ENCODE measurements around the gene NAAA.
A peak's percentile ranks its signal among the peaks of the same experiment; 100 is the strongest.
"Not testable (repeated sequence)": the region's sequence is repeated elsewhere in the genome, so short reads cannot be mapped to it uniquely, and the experiment has no call there.

The NAAA gene

DNA sequence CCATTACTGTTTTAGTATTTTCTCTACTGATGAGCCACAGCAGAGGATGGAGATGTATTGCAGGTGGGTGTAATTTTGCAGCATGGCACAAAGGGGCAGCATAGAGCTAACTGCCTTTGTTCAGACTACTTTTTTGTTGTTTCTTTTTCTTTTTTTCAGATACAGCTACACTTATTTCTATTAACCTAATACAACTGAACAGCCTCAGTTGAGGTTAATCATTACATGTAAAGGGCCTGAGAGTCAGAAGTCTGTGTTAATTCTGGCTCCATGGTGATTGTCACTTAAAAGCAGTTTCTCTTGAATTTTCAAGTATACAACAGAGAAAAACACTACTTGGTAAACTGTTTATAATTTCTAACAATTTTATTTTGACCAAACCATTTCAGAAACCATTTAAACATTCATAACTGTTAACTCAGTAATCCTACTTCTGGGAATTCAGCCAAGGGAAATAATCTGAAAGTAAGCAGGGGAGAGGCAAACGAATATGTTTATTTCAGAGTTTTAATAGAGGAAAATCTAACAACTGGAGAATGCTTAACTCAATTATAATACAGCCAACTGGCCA, 24.6 kb downstream of the NAAA start:
- DNase-seq, result peak; percentile 55 to 58

GRCh38 chr4:75912968-75913367, 27.8 kb downstream of the NAAA start:
- no peak for DNase-seq

DNA sequence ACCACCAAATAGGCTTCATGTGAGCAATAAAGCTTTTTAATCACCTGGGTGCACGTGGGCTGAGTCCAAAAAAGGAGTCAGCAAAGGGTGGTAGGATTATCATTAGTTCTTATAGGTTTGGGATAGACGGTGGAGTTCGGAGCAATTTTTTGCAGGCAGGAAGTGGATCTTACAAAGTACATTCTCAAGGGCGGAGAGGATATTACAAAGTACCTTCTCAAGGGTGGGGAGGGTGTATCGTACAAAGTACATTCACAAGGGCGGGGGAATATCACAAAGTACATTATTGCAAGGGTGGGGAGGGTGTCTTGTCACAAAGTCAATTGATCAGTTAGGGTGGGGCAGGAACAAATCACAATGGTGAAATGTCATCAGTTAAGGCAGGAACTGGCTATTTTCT, 30.0 kb downstream of the NAAA start:
- DNase-seq, result not testable (repeated sequence)

DNA sequence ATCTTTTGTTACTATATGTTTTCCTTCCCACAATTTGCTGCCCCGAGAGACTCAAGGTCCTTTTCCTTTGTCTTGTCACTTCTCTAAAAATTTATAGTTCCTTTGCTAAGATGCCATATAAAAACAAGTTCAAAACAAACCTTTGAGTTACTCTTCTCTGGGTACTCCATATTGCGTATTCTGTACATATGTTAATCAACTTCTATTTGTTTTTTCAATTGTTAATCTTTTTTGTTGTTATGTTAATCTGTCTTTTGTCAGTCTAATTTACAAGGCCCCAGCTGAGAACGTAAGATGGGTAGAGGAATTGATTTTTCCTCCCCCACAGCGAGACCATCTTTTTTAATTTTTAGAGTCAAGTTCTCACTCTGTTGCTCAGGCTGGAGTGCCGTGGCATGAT, 31.4 kb downstream of the NAAA start:
- DNase-seq, result no peak

DNA sequence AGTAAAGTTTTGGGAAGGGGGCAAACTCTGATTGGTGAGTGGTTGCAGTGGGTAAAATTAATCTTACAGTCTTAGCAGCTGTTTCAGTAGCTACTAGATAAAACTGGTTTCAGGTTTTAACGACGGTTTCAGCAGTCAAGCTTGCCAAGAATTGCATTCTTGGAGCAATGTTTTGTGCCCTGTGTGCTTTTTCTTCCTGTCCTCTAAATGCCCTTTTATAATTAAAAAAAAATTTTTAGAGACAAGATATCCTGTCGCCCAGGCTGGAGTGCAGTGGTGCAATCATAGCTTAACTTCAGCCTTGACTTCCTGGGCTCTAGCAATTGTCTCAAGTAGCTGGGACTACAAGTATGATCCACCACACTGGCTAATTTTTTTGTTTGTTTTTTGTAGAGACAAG, 32.3 kb downstream of the NAAA start:
- DNase-seq, result peak; percentile 38 to 43

DNA sequence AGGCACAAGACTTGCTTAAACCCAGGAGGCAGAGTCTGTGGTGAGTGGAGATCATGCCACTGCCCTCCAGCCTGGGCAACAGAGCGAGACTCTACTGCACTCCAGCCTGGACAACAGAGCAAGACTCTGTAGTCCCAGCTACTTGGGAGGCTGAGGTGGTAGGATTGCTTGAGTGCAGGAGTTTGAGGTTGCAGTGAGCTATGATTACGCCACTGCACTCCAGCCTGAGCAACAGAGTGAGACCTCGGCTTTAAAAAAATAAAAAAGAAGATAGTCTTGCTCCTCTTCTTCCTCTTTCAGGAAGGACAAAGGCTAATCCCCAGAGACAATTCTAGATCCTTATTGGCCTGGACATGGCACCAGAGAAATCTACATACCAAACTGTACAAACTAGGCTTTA, 32.8 kb downstream of the NAAA start:
- peak; percentile 57 to 66 for DNase-seq

DNA sequence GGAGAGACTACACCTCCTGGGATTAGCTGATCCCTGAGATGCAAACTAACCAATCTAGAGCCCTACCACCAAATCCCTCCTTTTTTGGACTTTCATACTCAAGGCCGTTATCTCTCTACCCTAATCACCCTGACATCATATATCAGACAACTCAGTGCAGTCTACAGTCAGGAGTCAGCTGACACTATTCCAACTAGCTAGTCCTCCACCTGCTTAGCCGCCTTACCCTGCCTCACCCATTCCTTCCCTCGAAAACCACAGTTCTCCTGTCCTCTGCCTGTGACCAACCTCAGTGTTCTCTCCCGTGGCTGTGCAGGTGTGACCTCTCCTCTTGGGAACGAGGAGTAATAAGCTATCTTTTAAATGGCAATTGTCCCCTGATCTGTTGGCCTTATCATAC, 36.7 kb downstream of the NAAA start:
- no peak for DNase-seq

DNA sequence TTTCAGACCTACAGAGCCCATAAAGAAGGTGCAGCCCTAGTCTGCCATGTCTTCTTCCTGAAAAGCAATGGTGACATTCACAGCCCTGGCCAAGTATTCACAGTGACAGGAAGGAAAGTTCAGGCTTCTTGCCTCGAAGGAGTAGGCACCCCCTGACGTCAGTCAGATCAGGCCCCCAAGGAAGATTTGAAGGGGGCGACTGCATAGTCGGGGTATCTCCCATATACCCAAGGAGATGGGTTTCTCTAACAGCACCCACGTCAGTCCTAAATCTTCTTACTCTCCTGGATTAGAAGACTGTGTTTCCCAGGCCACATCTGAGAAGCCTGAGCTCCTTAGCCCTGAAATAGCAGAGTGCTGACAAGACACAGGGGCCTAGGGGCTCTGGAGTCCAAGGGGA, 38.5 kb downstream of the NAAA start, which contains the start of gene PPEF2:
Gene PPEF2, minus strand, starts transcription at position 101 of the 400 bp plus-strand sequence. CDS start 6,127 bp downstream, outside the sequence.
- no peak for DNase-seq

DNA sequence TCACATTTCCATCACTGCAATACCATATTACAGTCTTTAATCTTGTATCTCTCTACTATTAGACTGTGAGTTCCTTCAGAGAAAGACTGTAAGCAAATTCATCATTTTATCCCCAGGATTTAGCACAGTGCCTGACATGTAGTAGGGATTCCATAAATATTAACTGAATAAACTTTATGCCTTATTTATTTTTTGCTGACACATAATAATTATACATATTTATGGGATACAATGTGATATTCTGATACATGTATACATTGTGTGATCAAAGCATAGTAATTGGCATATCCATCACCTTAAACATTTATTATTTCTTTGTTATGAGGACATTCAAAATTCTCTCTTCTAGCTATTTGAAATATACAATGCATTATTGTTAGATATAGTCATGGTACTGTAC, 42.3 kb downstream of the NAAA start:
- DNase-seq, result no peak

DNA sequence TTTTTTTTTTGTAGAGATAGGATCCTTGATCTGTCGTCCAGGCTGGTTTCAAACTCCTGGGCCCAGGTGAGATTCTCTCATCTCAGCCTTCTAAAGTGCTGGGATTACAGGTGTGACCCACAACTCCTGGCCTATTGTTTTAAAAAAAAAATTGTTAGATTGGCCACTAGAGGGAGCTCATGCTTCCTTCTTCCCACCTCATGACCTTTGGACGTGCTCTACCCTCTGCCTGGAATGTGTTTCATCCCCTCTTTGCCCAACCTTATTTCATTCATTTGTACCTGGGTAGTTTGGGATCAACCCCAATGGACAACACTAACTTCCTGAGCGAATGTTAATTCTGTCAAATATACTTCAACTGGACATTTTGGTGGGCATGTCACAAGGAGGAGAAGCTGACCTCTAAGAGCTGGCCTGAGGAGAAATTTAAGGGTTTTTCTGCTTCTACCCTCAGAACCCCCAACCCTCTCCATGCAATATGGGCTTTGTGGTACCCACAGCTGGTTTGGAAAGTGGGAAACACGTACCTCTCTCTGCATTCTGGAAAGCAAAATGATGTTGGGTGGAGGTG, 45.0 kb downstream of the NAAA start:
- DNase-seq, result peak; percentile 33 to 35

GRCh38 chr4:75892508-75892907, 48.3 kb downstream of the NAAA start:
- DNase-seq, result no peak

- DNase-seq, result no peak
Measured at GRCh38 chr4:75891611-75892010, 49.2 kb downstream of the NAAA start.

DNA sequence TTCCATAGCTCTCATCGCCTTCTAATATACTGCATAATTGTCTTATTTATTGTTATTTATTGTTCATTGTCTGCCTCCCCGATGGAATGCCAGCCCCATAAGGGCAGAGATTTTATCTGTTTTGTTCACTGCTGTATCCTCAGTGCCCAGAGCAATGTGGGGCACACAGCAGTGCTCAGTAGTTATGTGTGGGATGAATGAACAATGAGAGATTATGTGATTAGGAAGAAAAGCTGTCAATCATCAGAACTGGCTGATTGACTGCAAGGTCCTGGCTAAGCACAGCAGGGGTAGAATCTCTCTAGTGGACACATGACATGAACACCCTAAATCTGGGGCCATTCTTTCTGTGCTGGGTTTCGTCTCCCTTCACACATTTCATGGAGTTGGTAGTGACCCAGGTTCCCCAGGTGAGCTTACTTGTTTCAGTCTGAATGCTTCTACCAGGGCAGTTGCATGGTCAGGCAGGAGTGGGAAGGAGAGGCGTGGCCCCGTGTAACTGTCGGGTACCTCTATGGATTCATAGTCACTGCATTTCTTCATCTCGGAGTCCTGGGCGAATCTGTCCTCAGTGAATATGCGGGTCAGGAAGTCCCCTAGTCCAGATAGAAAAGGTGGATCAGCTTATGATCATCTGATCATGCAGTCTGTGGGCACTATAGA, 51.1 kb downstream of the NAAA start:
- no peak for DNase-seq

GRCh38 chr4:75886104-75886503, 54.7 kb downstream of the NAAA start:
- no peak for DNase-seq

- no peak for DNase-seq
Measured at GRCh38 chr4:75881476-75881875, 59.3 kb downstream of the NAAA start.

DNA sequence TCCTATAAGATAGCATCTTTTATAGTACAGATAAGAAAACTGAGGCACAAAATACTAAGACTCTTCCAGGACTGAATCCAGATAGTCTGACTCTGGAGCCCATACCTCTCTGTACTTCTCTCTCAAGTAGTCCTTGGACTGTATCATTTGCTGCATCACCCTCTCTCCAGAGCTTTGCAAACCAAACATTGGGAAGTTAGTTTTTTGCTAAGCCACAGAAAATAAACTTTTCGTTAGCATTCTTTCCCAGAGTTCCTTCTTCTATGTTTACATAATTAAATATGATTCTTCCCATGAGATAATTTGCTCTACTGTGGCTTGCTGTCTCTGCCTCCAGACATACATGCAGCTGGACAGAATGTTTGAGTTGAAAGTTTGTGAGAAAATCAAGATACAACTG, 60.5 kb downstream of the NAAA start:
- DNase-seq, result no peak

- no peak for DNase-seq
Measured at GRCh38 chr4:75878246-75878756, 62.5 kb downstream of the NAAA start.

- DNase-seq, result no peak
Measured at GRCh38 chr4:75876218-75876617, 64.6 kb downstream of the NAAA start.

DNA sequence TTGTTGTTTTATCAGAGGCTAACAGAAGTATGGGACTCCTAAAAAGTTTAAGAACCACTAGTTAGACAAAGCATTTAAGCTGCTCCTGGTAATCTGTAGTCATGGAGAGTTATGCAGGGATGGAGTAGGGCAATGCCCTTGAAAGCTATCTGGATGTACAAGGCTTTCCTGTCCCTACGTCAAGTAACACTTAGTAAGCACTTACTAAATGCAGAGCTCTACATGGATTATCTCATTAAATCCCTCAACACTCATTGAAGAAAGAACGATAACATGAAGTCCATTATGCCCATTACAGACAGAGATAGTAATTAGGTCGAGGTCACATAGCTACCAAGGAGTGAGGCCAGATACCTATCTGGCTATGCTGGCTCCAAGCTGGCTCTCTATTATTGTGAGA, 71.7 kb downstream of the NAAA start:
- no peak for DNase-seq

- no peak for DNase-seq
Measured at GRCh38 chr4:75867130-75867529, 73.7 kb downstream of the NAAA start.
